Measurements from ENCODE around the gene KIAA2012. TPM values are rescaled to one million over a fixed set of nuclear protein-coding genes. Genes with fewer than 3 reads are reported as not detected.

The KIAA2012 gene
- total RNA-seq = not detected in 2 replicates

GRCh38 chr2:202072737-202073401, at the start of gene KIAA2012:
Gene KIAA2012, plus strand, starts transcription at chr2:202073255. Its CDS starts 373 bp downstream, at chr2:202073628.

GRCh38 chr2:202033317-202034248, 39.5 kb upstream of the KIAA2012 start, which contains the start of gene FZD7:
Gene FZD7, plus strand, starts transcription at chr2:202033855. Its CDS starts 793 bp downstream, at chr2:202034648.

GRCh38 chr2:202238234-202239197, 165.5 kb downstream of the KIAA2012 start, which contains the start of gene SUMO1:
Gene SUMO1, minus strand, starts transcription at chr2:202238597. Its CDS starts 146 bp downstream, at chr2:202238451.

Small RNA genes lying within 50 kb of the gene (small RNA-seq; reads per million reads assigned to genes)
- not detected for gene AC079354.2

Other genes with a start within 250 kb of the KIAA2012 start
- gene FZD7, start 39.4 kb upstream of the KIAA2012 start, total RNA-seq = 0.29 and 0.33 TPM in 2 replicates
- 97.7 and 107 TPM in 2 replicates for gene SUMO1, start 165.3 kb downstream of the KIAA2012 start, total RNA-seq
- 57.8 and 69.0 TPM in 2 replicates for gene NOP58, start 192.5 kb downstream of the KIAA2012 start, total RNA-seq

Measured in vein endothelial cell (primary cell).